Dermis microvascular lymphatic vessel endothelial cell (primary cell): Measurements from ENCODE around the gene RAG1. TPM values are rescaled to one million over a fixed set of nuclear protein-coding genes. Genes with fewer than 3 reads are reported as not detected.
"Not testable (repeated sequence)": the region's sequence is repeated elsewhere in the genome, so short reads cannot be mapped to it uniquely, and the experiment has no call there.

Experiments used
- DNase-seq, 2 donors: peaks; one replicate each; pipeline versions ENCODE4 v3.0.0 to v3.0.0-alpha.2; 2010; ENCODE audit warnings: low read depth in 2 of 2
- total RNA-seq: library from RNA; depleted of rRNA; stranded (reverse); fragments of >200 nt; gene quantifications from 2 replicates; pipeline ENCODE4 v1.2.1, GENCODE V29; 2014

Gene RAG1
- total RNA-seq: 1.0 and 1.1 TPM in 2 replicates

GRCh38 chr11:36567694-36568093 is at the start of gene RAG1:
RAG1 (plus strand) TSS chr11:36568007; CDS start chr11:36573305, 5,298 bp downstream.
- DNase-seq: no peak

DNA sequence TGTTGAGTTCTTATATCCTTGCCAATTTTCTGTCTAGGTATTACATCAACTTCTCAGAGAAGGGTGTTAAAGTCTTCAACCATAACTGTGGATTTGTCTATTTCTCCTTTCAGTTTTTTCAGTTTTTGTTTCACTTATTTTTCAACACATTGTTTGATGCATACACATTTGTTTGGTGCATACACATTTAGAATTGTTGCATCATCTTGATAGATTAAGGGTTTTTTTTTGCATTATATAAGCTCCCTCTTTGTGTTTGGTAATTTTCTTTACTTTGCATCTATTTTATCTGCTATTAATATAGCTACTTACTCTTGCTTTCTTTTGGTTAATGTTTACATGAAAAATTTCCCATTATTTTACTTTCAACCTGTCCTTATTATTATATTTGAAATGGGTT is 37.0 kb upstream of the RAG1 start:
- no peak for DNase-seq

GRCh38 chr11:36532941-36533601 is 34.7 kb upstream of the RAG1 start:
- DNase-seq: no peak

- no peak for DNase-seq
These were observed 33.4 kb upstream of the RAG1 start for GRCh38 chr11:36534276-36534840.

GRCh38 chr11:36540998-36541397 is 26.8 kb upstream of the RAG1 start:
- peak; percentile 38 to 68 for DNase-seq

DNA sequence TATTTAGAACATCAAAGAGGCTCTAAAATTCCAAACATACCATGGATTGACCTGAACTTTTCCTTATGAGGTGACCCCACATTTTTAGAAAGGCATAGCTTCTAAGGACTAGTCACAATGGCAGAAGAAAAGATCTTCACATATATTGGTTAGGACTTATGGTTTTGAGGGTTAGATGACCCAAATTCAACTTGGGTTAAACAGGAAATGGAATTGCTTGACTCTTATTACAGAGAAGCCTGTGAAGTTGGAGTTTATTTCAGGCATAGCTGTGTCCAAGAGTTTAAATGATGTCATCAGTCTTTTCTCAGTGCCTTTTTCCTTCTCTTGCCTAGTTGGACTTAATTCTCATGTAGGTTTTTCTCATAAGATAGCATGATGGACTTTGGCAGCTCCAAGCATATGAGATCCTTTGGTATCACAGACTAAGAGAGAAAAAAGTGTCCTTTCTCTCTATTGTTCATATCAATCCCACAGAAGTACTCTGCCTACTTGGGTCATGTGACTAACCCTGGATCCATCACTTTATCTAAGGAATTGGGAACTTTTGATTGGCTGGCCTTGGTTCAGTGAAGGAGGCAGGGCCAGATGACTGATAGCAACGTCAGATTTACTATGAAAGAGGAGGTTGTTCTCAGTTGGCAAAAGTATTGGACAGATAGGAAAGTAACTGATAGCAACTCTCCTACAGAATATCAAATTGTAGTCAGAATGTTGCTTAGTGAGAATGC is 17.3 kb upstream of the RAG1 start:
- DNase-seq: no peak

DNA sequence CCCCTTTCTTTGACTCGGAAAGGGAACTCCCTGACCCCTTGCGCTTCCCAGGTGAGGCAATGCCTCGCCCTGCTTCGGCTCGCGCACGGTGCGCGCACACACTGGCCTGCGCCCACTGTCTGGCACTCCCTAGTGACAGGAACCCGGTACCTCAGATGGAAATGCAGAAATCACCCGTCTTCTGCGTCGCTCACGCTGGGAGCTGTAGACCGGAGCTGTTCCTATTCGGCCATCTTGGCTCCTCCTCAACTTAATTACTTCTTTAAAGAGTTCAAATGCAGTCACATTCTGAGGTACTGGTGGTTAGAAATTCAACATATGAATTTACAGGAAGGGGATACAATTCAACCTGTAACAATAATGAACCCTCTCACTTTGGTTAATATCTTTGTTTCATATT is 10.4 kb upstream of the RAG1 start:
- DNase-seq: not testable (repeated sequence)

DNA sequence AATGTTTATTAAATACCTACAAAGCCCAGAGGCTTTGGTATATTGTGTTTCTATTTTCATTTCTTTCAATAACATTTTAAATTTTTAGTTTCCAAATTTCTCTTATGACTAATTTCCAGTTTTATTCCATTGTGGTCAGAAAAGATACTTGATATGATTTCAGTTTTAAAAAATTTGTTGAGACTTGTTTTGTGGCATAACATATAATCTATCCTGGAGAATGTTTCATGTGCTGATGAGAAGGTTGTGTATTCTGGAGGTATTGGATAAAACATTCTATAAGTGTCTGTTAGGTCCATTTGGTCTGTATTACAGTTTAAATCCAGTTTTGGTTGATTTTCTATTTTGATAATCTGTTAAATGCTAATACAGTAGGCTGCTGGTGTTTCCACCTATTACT is 9.8 kb upstream of the RAG1 start:
- DNase-seq: no peak

- no peak for DNase-seq
These were observed 9.0 kb upstream of the RAG1 start for GRCh38 chr11:36558571-36559413.

GRCh38 chr11:36564376-36565030 is 3.3 kb upstream of the RAG1 start:
- DNase-seq: peak; percentile 40 to 58

DNA sequence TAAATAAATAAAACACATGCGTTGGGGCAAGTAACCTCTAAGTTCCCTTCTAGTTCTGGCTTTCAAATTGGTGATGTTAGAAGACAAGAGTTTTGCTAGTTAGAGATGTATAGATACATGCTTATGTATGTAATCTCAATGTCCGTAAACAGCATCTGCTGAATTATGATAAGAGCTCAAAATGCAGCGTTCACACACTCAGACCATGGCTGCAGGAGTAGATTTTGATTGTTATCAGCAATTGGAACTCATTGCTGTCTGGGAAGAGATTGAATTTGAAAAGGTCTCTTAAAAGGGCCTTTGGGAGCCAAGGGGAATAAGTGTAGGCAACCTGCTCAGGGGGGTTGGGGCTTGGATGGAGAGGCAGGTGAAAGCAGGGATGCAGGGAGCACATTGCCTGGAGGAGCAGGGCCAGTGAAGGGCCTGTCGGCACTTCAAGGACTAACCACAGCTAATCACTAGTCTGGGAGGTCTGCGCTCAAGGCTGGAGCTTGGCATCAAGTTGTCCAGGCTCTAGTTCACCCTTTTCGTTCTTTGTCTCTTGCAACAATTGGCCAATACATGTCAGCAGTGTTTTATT is 2.7 kb upstream of the RAG1 start:
- DNase-seq: no peak

DNA sequence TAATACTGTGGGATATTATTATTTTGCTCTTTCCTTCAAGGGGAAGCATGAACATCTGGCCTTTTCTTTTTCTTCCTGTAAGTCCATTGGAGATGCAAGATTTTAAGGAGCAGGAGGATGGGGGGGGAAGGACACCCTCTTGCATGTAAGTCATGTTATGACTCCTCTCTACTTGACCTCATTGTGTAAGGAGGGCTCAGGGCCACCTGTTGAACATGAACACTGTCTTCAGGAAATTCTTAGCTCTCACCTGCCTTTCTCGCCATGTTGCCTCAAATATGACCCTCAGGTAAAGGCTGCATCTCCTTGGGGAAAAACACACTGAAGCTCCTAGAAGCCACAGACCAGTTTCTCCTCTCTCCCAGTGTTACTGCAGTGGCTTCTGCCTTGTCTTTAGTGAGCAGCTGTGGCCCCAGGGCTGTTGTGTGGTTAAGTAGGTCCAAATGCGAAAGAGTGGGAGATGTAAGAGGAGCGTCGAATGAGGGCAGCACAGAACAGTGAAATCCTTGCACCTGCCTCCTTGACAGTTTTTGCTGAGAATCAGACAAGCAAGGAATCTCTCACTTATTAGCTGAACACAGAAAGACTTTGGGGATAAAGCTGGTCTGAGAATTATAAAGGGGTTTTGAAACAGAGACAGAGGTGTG is 1.3 kb upstream of the RAG1 start:
- no peak for DNase-seq

DNA sequence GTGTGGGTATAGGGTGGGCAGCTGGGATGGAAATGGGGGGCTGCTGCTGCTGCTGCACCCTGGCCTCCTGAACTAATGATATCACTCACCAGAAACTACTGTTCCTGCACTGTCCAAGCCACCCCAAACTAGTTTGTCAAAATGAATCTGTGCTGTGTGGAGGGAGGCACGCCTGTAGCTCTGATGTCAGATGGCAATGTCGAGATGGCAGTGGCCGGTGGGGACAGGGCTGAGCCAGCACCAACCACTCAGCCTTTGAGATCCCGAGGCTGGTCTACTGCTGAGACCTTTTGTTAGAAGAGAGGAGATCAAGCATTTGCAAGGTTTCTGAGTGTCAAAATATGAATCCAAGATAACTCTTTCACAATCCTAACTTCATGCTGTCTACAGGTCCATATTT is 1.3 kb downstream of the RAG1 start:
- DNase-seq: no peak

- DNase-seq: no peak
These were observed 6.7 kb downstream of the RAG1 start for GRCh38 chr11:36574486-36574885.

DNA sequence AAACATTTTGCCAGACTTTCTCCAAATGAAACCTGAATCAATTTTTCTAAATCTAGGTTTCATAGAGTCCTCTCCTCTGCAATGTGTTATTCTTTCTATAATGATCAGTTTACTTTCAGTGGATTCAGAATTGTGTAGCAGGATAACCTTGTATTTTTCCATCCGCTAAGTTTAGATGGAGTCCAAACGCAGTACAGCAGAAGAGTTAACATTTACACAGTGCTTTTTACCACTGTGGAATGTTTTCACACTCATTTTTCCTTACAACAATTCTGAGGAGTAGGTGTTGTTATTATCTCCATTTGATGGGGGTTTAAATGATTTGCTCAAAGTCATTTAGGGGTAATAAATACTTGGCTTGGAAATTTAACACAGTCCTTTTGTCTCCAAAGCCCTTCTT is 9.6 kb downstream of the RAG1 start:
- DNase-seq: no peak

DNA sequence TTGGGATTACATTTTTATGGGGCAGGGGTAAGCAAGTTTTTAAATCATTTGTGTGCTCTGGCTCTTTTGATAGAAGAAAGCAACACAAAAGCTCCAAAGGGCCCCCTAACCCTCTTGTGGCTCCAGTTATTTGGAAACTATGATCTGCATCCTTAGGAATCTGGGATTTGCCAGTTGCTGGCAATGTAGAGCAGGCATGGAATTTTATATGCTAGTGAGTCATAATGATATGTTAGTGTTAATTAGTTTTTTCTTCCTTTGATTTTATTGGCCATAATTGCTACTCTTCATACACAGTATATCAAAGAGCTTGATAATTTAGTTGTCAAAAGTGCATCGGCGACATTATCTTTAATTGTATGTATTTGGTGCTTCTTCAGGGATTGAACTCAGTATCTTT is 10.1 kb downstream of the RAG1 start:
- DNase-seq: no peak

- DNase-seq: no peak
These were observed 10.7 kb downstream of the RAG1 start for GRCh38 chr11:36578458-36578857.

- no peak for DNase-seq
These were observed 13.7 kb downstream of the RAG1 start for GRCh38 chr11:36581536-36581935.

DNA sequence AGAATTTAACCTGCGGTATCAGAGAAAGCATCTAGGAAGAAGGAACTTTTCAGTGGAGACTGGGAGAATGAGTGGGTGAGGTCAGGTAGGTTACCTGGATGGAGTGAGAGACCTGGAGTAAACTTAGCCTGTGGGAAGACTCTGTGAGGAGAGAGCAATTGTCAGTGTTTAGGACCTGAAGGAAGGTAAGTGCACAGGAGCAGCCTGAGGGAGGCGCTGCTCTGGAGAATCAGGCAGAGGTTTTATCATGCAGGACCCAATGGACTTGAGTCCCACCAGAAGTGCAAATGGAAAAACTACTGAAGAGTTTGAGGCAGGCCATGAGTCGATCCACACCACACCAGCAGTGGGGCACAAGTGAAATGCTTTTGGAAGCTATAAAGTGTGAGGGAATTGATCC is 15.9 kb downstream of the RAG1 start:
- no peak for DNase-seq

DNA sequence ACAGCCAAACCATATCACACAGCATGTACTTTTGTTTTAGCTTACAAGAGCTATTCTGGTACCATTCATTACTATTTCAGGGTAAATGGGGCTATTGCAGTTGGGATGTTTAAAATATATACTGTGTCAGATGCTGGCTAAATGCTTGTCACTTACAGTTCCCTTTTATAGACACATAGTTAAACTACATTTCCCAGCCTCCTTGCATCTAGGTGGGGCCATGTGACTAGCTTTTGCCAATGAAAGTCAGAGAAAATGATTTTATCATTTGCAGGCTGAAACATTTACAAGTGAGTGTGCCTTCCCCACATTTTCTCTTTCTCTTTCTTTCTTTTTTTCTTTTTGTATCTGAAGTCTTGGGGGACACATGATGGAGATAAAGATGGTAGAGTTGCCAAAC is 18.7 kb downstream of the RAG1 start:
- DNase-seq: no peak

DNA sequence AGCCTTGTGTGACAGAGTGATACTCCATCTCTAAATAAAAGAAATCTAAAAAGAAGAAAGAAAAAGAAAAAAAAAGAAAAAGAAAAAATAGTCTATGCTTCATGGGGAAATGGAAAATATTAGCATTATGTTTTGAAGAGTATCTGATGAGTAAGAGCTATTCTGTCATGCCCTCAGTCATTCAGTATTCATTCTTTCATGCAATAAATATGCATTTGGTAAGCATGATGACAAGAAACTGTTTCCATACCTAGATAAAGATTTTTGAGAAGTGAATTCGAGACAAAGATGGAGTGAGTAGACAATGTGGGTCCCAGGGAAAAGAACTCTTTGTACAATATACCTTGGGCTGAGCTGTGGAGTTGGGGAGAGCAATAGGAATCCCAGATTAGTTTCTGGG is 20.3 kb downstream of the RAG1 start:
- no peak for DNase-seq
